OCI-LY1 (cell line): ENCODE measurements around the gene NOL4.

ENCODE experiments used
- CTCF ChIP-seq: fragments of 200-600 bp; sonication (generic), shearing (Covaris generic); IDR thresholded peaks from 2 replicates; pipeline ENCODE4 v1.5.1; 2017; ENCODE audit warnings: mild to moderate bottlenecking, antibody characterized with exemption, low read length, moderate library complexity, mixed read lengths
- EZH2 ChIP-seq: fragments of 200-600 bp; sonication (generic), shearing (Covaris generic); IDR thresholded peaks from 2 replicates; pipeline ENCODE4 v1.8.0; 2017; ENCODE audit warnings: borderline replicate concordance, mixed run types, mild to moderate bottlenecking, antibody characterized with exemption, low read length, moderate library complexity, mixed read lengths

GRCh38 chr18:34242739-34243138, 18.0 kb upstream of the NOL4 start:
- TF ChIP-seq EZH2 (no peak), CTCF (no peak)
